Measurements from ENCODE around the gene C7orf33. TPM values are rescaled to one million over a fixed set of nuclear protein-coding genes. Genes with fewer than 3 reads are reported as not detected.

Gene C7orf33
- total RNA-seq, 2 experiments from 2014 or later = not detected

DNA sequence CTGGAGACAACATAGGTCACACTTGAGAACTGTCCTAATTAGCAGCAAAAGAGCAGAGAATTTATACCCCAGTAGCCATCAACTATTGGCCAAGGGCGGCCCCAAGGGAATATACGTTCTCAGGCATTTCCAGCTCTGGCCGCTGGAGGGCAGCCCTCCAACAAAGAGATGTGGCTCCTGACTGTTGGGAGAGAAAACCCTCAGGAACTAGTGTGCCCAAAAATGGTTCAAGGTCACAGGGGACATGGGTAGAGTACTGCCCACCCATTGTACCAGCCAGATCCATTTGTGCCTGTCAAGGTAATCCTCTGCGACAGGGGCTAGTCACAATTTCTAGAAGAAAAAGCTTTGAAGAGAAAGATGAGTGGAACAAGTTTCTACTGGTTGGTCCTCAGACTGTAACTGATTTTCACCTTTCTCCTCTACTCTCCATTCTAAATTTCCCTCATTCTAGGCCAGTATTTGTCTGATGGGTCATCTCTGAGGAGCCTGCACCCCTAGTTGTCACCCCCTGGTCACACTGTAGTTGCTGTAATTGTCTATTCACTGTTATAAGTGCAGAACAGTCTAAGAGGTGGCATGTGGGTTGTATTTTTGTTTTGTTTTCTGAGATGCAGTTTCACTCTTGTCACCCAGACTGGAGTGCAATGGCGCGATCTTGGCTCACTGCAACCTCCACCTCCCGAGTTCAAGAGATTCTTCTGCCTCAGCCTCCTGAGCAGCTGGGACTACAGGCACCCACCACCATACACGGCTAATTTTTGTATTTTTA is 14.7 kb upstream of the C7orf33 start:
- POLR2A ChIA-PET = no interaction called here

DNA sequence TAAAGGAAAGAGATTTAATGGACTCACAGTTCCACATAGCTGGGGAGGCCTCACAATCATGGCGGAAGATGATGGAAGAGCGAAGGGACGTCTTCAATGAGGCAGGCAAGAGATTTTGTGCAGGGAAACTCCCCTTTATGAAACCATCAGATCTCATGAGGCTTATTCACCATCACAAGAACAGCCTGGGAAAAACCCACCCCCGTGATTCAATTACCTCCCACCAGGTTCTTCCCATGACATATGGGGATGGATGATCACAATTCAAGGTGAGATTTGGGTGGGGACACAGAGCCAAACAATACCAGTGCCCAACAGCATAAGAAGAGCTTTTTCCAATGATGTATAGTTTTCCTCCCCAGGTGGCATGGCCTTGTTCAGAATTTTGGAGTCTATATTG is 11.2 kb upstream of the C7orf33 start:
- ChIA-PET POLR2A (no interaction called here), CTCF (ENCODE audit: unreplicated experiment) (no interaction called here)
- Histone ChIP-seq H2AFZ (ENCODE audit: low read length) (no peak overlapping the region), H3K9me2 (ENCODE audit: insufficient read depth, low read length) (no peaks in the 10 kb centered on the region), H3K36me3 (ENCODE audit: insufficient read depth, low read length) (no peaks in the 10 kb centered on the region), H3K4me1 (ENCODE audit: insufficient read depth, low read length, poor library complexity, severe bottlenecking) (no peaks in the 10 kb centered on the region), H3K4me2 (ENCODE audit: low read length) (no peak overlapping the region), H3K27ac (ENCODE audit: low read depth, low read length, poor library complexity, severe bottlenecking) (no peak overlapping the region), H3K4me3 (ENCODE audit: low read depth, low read length, poor library complexity, severe bottlenecking) (no peak overlapping the region), H4K20me1 (ENCODE audit: insufficient read depth, low read length) (no peaks in the 10 kb centered on the region), H3K9me3 (ENCODE audit: low read length) (no peaks in the 10 kb centered on the region), H3K79me2 (ENCODE audit: insufficient read depth, low read depth, low read length) (no peaks in the 10 kb centered on the region)
- DNase-seq (ENCODE audit: low spot score) = no peak
- BruUV-seq (replicated peaks) = no TSS peak
- TF ChIP-seq EZH2phosphoT487 (IDR thresholded peaks at IDR 0.05; ENCODE audit: borderline replicate concordance, low read depth, low read length) = no peak
- TF ChIP-seq, protein P1, sequence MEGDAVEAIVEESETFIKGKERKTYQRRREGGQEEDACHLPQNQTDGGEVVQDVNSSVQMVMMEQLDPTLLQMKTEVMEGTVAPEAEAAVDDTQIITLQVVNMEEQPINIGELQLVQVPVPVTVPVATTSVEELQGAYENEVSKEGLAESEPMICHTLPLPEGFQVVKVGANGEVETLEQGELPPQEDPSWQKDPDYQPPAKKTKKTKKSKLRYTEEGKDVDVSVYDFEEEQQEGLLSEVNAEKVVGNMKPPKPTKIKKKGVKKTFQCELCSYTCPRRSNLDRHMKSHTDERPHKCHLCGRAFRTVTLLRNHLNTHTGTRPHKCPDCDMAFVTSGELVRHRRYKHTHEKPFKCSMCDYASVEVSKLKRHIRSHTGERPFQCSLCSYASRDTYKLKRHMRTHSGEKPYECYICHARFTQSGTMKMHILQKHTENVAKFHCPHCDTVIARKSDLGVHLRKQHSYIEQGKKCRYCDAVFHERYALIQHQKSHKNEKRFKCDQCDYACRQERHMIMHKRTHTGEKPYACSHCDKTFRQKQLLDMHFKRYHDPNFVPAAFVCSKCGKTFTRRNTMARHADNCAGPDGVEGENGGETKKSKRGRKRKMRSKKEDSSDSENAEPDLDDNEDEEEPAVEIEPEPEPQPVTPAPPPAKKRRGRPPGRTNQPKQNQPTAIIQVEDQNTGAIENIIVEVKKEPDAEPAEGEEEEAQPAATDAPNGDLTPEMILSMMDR (conservative IDR thresholded peaks at IDR 0.05; ENCODE audit: low read length) = no peak
- intact Hi-C loops (cut with micrococcal nuclease; ENCODE audit: unreplicated experiment) = loop anchor here (5.0 to 10.0 kb wide), 2 partner anchors 77 to 215 kb away; no protein-coding TSS in a partner anchor

More for the DNA sequence above, 14.7 kb upstream of the C7orf33 start:
- H2AFZ ChIP-seq (ENCODE audit: low read length) = no peak overlapping the region
- no peaks in the 10 kb centered on the region for H3K4me1 ChIP-seq (ENCODE audit: insufficient read depth, low read length, poor library complexity, severe bottlenecking)
- H3K27ac ChIP-seq (ENCODE audit: low read depth, low read length, poor library complexity, severe bottlenecking) = no peak overlapping the region
- no peaks in the 10 kb centered on the region for H4K20me1 ChIP-seq (ENCODE audit: insufficient read depth, low read length)
- BruUV-seq (replicated peaks) = no TSS peak
- H3K9me3 ChIP-seq (ENCODE audit: low read length) = no peaks in the 10 kb centered on the region
- H3K79me2 ChIP-seq (ENCODE audit: insufficient read depth, low read depth, low read length) = no peaks in the 10 kb centered on the region
- intact Hi-C loops (cut with micrococcal nuclease; ENCODE audit: unreplicated experiment) = loop anchor here (1.0 to 10.0 kb wide), 3 partner anchors 74 to 386 kb away; no protein-coding TSS in a partner anchor
- no peak overlapping the region for H3K4me3 ChIP-seq (ENCODE audit: low read depth, low read length, poor library complexity, severe bottlenecking)
- H3K4me2 ChIP-seq (ENCODE audit: low read length) = no peak overlapping the region
- TF ChIP-seq, protein P1 (conservative IDR thresholded peaks at IDR 0.05; ENCODE audit: low read length) = peak; percentile 89
- no peak for TF ChIP-seq EZH2phosphoT487 (IDR thresholded peaks at IDR 0.05; ENCODE audit: borderline replicate concordance, low read depth, low read length)
- no peaks in the 10 kb centered on the region for H3K9me2 ChIP-seq (ENCODE audit: insufficient read depth, low read length)
- DNase-seq (ENCODE audit: low spot score) = peak; percentile 74
- H3K36me3 ChIP-seq (ENCODE audit: insufficient read depth, low read length) = no peaks in the 10 kb centered on the region
- CTCF ChIA-PET (ENCODE audit: unreplicated experiment) = interaction anchor here (0.6 kb wide), 1 partner anchor 8 kb away, joined by 4 read pairs; no protein-coding TSS in a partner anchor

DNA sequence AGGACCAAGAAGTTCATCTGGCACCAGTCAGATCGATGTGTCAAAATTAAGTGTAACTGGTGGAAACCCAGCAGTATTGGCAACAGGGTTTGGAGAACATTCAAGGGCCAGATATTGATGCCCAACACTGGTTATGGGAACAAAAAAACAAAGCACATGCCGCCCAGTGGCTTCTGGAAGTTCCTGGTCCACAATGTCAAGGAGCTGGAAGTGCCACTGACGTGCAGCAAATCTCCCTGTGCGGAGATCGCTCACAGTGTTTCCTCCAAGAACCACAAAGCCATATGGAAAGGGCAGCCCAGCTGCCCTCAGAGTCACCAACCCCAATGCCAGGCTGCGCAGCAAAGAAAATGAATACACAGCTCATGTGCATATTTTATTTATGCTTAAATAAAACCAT is 10.1 kb upstream of the C7orf33 start:
- no peak overlapping the region for H3K27ac ChIP-seq (ENCODE audit: low read depth, low read length, poor library complexity, severe bottlenecking)
- no peaks in the 10 kb centered on the region for H3K36me3 ChIP-seq (ENCODE audit: insufficient read depth, low read length)
- no peak overlapping the region for H3K4me2 ChIP-seq (ENCODE audit: low read length)
- H4K20me1 ChIP-seq (ENCODE audit: insufficient read depth, low read length) = no peaks in the 10 kb centered on the region
- H3K9me2 ChIP-seq (ENCODE audit: insufficient read depth, low read length) = no peaks in the 10 kb centered on the region
- H3K9me3 ChIP-seq (ENCODE audit: low read length) = no peaks in the 10 kb centered on the region
- no peak overlapping the region for H2AFZ ChIP-seq (ENCODE audit: low read length)
- ChIA-PET POLR2A (no interaction called here), CTCF (ENCODE audit: unreplicated experiment) (no interaction called here)
- no peaks in the 10 kb centered on the region for H3K4me1 ChIP-seq (ENCODE audit: insufficient read depth, low read length, poor library complexity, severe bottlenecking)
- intact Hi-C loops (cut with micrococcal nuclease; ENCODE audit: unreplicated experiment) = no loop called here
- no peak overlapping the region for H3K4me3 ChIP-seq (ENCODE audit: low read depth, low read length, poor library complexity, severe bottlenecking)
- H3K79me2 ChIP-seq (ENCODE audit: insufficient read depth, low read depth, low read length) = no peaks in the 10 kb centered on the region
- BruUV-seq (replicated peaks) = no TSS peak
- no peak for TF ChIP-seq EZH2phosphoT487 (IDR thresholded peaks at IDR 0.05; ENCODE audit: borderline replicate concordance, low read depth, low read length)
- TF ChIP-seq, protein P1 (conservative IDR thresholded peaks at IDR 0.05; ENCODE audit: low read length) = no peak
- no peak for DNase-seq (ENCODE audit: low spot score)
